Transverse colon (tissue), 4 donors: ENCODE results near the gene FLOT2.

Experiments used
- CTCF ChIP-seq, 5 experiments: fragments of 200-600 bp in 3 of 5; fragments of 450-650 bp in 2 of 5; sonication (generic) in 3 of 5; IDR thresholded peaks; 1 replicate in 2 of 5; 2 replicates in 3 of 5; pipeline ENCODE4 v1.5.1; 2016 to 2017; ENCODE audit warnings: antibody characterized with exemption in 5 of 5, inconsistent platforms in 3 of 5, mild to moderate bottlenecking in 2 of 5, moderate library complexity in 1 of 5
- POLR2AphosphoS5 ChIP-seq, 3 donors: sonication (generic); formaldehyde crosslinking; IDR thresholded peaks; one replicate each; pipeline ENCODE4 v1.6.1; 2016; ENCODE audit warnings: antibody characterized with exemption in 3 of 3

- TF ChIP-seq POLR2AphosphoS5 (IDR thresholded peaks at IDR 0.05) (no peak), CTCF (IDR thresholded peaks at IDR 0.05) (no peak)
These were observed 9.6 kb downstream of the FLOT2 start for GRCh38 chr17:28887871-28888471.
